T-helper 2 cell treated with Interferon-gamma antibody and Interleukin-4, amounts not matched to agents 100 ng/mL and 5 ng/mL, for 36 hours (primary cell): ENCODE results near the gene MSANTD1. TPM values are rescaled to one million over a fixed set of nuclear protein-coding genes. Genes with fewer than 3 reads are reported as not detected.
"Not testable (repeated sequence)": the region's sequence is repeated elsewhere in the genome, so short reads cannot be mapped to it uniquely, and the experiment has no call there.

ENCODE experiments used
- intact Hi-C: fragments of 100-400 bp; cut with micrococcal nuclease; formaldehyde crosslinking; loops from one replicate; pipeline ENCODE4 v1.15.1; 2023
- total RNA-seq: library from RNA; stranded (reverse); gene quantifications from 2 replicates; pipeline ENCODE4 v1.2.3, GENCODE V29; 2022

MSANTD1 gene
- total RNA-seq, 1 donor from 2014 or later, result 1.1 TPM

- intact Hi-C loops, result loop anchor here (10.0 kb wide), 1 partner anchor 195 kb away; no protein-coding TSS in a partner anchor
These were observed 50.4 kb downstream of the MSANTD1 start for GRCh38 chr4:3299122-3299975.

- intact Hi-C loops, result loop anchor here (10.0 kb wide), 1 partner anchor 195 kb away; no protein-coding TSS in a partner anchor
These were observed 51.2 kb downstream of the MSANTD1 start for GRCh38 chr4:3299976-3300671.

- intact Hi-C loops, result not testable (repeated sequence)
These were observed 51.9 kb downstream of the MSANTD1 start for GRCh38 chr4:3300882-3301281.

GRCh38 chr4:3301450-3302172 is 52.7 kb downstream of the MSANTD1 start:
- intact Hi-C loops, result loop anchor here (1.0 kb wide), 1 partner anchor 9 kb away; no protein-coding TSS in a partner anchor

- intact Hi-C loops, result loop anchor here (1.0 kb wide), 1 partner anchor 10 kb away; no protein-coding TSS in a partner anchor
These were observed 53.3 kb downstream of the MSANTD1 start for GRCh38 chr4:3302173-3302785.

- intact Hi-C loops, result loop anchor here (1.0 kb wide), 1 partner anchor 11 kb away; no protein-coding TSS in a partner anchor
These were observed 54.0 kb downstream of the MSANTD1 start for GRCh38 chr4:3302786-3303564.

GRCh38 chr4:3303565-3303824 is 54.5 kb downstream of the MSANTD1 start:
- intact Hi-C loops, result no loop called here

GRCh38 chr4:3303923-3304710 is 55.2 kb downstream of the MSANTD1 start:
- intact Hi-C loops, result no loop called here

GRCh38 chr4:3304831-3305609 is 56.1 kb downstream of the MSANTD1 start:
- intact Hi-C loops, result no loop called here

GRCh38 chr4:3305610-3306371 is 56.8 kb downstream of the MSANTD1 start:
- intact Hi-C loops, result no loop called here

Other genes with a start within 250 kb of the MSANTD1 start
- not detected in 2 replicates for gene HTT-AS, start 174.6 kb upstream of the MSANTD1 start, total RNA-seq
- gene HTT, start 174.5 kb upstream of the MSANTD1 start, total RNA-seq, result 65.4 and 68.2 TPM in 2 replicates
- gene RGS12, start 43.9 kb downstream of the MSANTD1 start, total RNA-seq, result 4.4 and 5.7 TPM in 2 replicates
- not detected in 2 replicates for gene HGFAC, start 192.8 kb downstream of the MSANTD1 start, total RNA-seq
- not detected in 2 replicates for gene DOK7, start 214.1 kb downstream of the MSANTD1 start, total RNA-seq